ENCODE results near the gene PSTPIP2.
"Not testable (repeated sequence)": the region's sequence is repeated elsewhere in the genome, so short reads cannot be mapped to it uniquely, and the experiment has no call there.

The PSTPIP2 gene

GRCh38 chr18:46071653-46072375, at the start of gene PSTPIP2:
TSS of gene PSTPIP2 (minus strand) at chr18:46072260. CDS start at chr18:46072188, 72 bp downstream.
- peaks cover 50% of the 10 kb centered on the region for H3K4me1 Mint-ChIP-seq

GRCh38 chr18:46113751-46114150, 41.7 kb upstream of the PSTPIP2 start:
- H3K27me3 Mint-ChIP-seq: no peaks in the 10 kb centered on the region
- no peaks in the 10 kb centered on the region for H3K9me3 Mint-ChIP-seq
- ATAC-seq (no peak), DNase-seq (no peak)
- peaks cover 8% of the 10 kb centered on the region for H3K4me1 Mint-ChIP-seq
- H3K4me3 Mint-ChIP-seq: no peak overlapping the region
- no peak overlapping the region for H3K27ac Mint-ChIP-seq

More at GRCh38 chr18:46071653-46072375, at the start of gene PSTPIP2:
- DNase-seq: peak; percentile 72 to 73
- Mint-ChIP-seq H3K9me3 (no peaks in the 10 kb centered on the region), H3K4me3 (peak within 1 kb of the TSS; percentile 83 to 87), H3K27me3 (no peaks in the 10 kb centered on the region), H3K27ac (peak within 1 kb of the TSS; percentile 95 to 96)
- peak; percentile 81 for ATAC-seq

- ATAC-seq (no peak), DNase-seq (no peak)
- H3K27ac Mint-ChIP-seq: no peak overlapping the region
- peaks cover 23% of the 10 kb centered on the region for H3K4me1 Mint-ChIP-seq
- no peak overlapping the region for H3K4me3 Mint-ChIP-seq
- H3K27me3 Mint-ChIP-seq: no peaks in the 10 kb centered on the region
- no peaks in the 10 kb centered on the region for H3K9me3 Mint-ChIP-seq
Measured at GRCh38 chr18:46110406-46110805, 38.3 kb upstream of the PSTPIP2 start.

- Mint-ChIP-seq H3K9me3 (no peaks in the 10 kb centered on the region), H3K4me3 (no peak overlapping the region), H3K27ac (no peak overlapping the region), H3K4me1 (peaks cover 28% of the 10 kb centered on the region), H3K27me3 (no peaks in the 10 kb centered on the region)
- no peak for ATAC-seq
- DNase-seq: no peak
Measured at GRCh38 chr18:46109386-46109785, 37.3 kb upstream of the PSTPIP2 start.

- Mint-ChIP-seq H3K4me3 (peak within 1 kb of the TSS; percentile 96 to 99), H3K9me3 (no peaks in the 10 kb centered on the region), H3K27me3 (no peaks in the 10 kb centered on the region), H3K27ac (peak within 1 kb of the TSS; percentile 97 to 98), H3K4me1 (peaks cover 38% of the 10 kb centered on the region)
- peak; percentile 45 to 61 for DNase-seq
- ATAC-seq: peak; percentile 84
Measured at GRCh38 chr18:46104128-46104911, 32.3 kb upstream of the PSTPIP2 start, which contains the start of gene HAUS1. TSS of gene HAUS1 (plus strand) at chr18:46104385. CDS start at chr18:46104412, 27 bp downstream.

GRCh38 chr18:46099463-46099862, 27.4 kb upstream of the PSTPIP2 start:
- peaks cover 31% of the 10 kb centered on the region for H3K4me1 Mint-ChIP-seq
- H3K27me3 Mint-ChIP-seq: no peaks in the 10 kb centered on the region
- no peaks in the 10 kb centered on the region for H3K9me3 Mint-ChIP-seq
- H3K4me3 Mint-ChIP-seq: no peak overlapping the region
- no peak for DNase-seq
- no peak overlapping the region for H3K27ac Mint-ChIP-seq
- ATAC-seq: no peak

- no peak for DNase-seq
- H3K27ac Mint-ChIP-seq: peak overlapping the region; percentile 99 to 100
- H3K4me1 Mint-ChIP-seq: peaks cover 33% of the 10 kb centered on the region
- ATAC-seq: no peak
- peak overlapping the region; percentile 92 to 97 for H3K4me3 Mint-ChIP-seq
- H3K27me3 Mint-ChIP-seq: no peaks in the 10 kb centered on the region
- H3K9me3 Mint-ChIP-seq: no peaks in the 10 kb centered on the region
Measured at GRCh38 chr18:46098616-46098933, 26.5 kb upstream of the PSTPIP2 start.

- peak; percentile 95 for ATAC-seq
Measured at GRCh38 chr18:46097801-46098615, 25.9 kb upstream of the PSTPIP2 start, which contains the start of gene ATP5F1A. TSS of gene ATP5F1A (minus strand) at chr18:46098296. CDS start at chr18:46098231, 65 bp downstream.

GRCh38 chr18:46097431-46097800, 25.4 kb upstream of the PSTPIP2 start:
- H3K4me3 Mint-ChIP-seq: peak overlapping the region; percentile 92 to 97
- no peaks in the 10 kb centered on the region for H3K9me3 Mint-ChIP-seq
- no peaks in the 10 kb centered on the region for H3K27me3 Mint-ChIP-seq
- DNase-seq (no peak), ATAC-seq (peak; percentile 12)
- peaks cover 26% of the 10 kb centered on the region for H3K4me1 Mint-ChIP-seq
- peak overlapping the region; percentile 99 to 100 for H3K27ac Mint-ChIP-seq

More at GRCh38 chr18:46097801-46098615, 25.9 kb upstream of the PSTPIP2 start, which contains the start of gene ATP5F1A:
- peak within 1 kb of the TSS; percentile 92 to 97 for H3K4me3 Mint-ChIP-seq
- no peaks in the 10 kb centered on the region for H3K9me3 Mint-ChIP-seq
- no peaks in the 10 kb centered on the region for H3K27me3 Mint-ChIP-seq
- peaks cover 27% of the 10 kb centered on the region for H3K4me1 Mint-ChIP-seq
- DNase-seq: peak; percentile 83 to 85
- peak within 1 kb of the TSS; percentile 99 to 100 for H3K27ac Mint-ChIP-seq

- Mint-ChIP-seq H3K4me1 (peaks cover 26% of the 10 kb centered on the region), H3K9me3 (no peaks in the 10 kb centered on the region), H3K27ac (peak overlapping the region; percentile 99 to 100), H3K27me3 (no peaks in the 10 kb centered on the region), H3K4me3 (peak overlapping the region; percentile 92 to 97)
- DNase-seq: no peak
- ATAC-seq: no peak
Measured at GRCh38 chr18:46096651-46097300, 24.7 kb upstream of the PSTPIP2 start.

GRCh38 chr18:46095532-46095931, 23.5 kb upstream of the PSTPIP2 start:
- no peaks in the 10 kb centered on the region for H3K9me3 Mint-ChIP-seq
- H3K27me3 Mint-ChIP-seq: no peaks in the 10 kb centered on the region
- peak overlapping the region; percentile 69 to 92 for H3K4me3 Mint-ChIP-seq
- peaks cover 32% of the 10 kb centered on the region for H3K4me1 Mint-ChIP-seq
- ATAC-seq: no peak
- DNase-seq: no peak
- H3K27ac Mint-ChIP-seq: peak overlapping the region; percentile 13 to 78

- Mint-ChIP-seq H3K27ac (peak overlapping the region in 1 of 2 donors; percentile 56), H3K4me1 (peaks cover 17% of the 10 kb centered on the region)
- not testable (repeated sequence) for H3K27me3 Mint-ChIP-seq, ATAC-seq, DNase-seq, H3K4me3 Mint-ChIP-seq, H3K9me3 Mint-ChIP-seq
Measured at GRCh38 chr18:46088501-46088900, 16.4 kb upstream of the PSTPIP2 start.

GRCh38 chr18:46084431-46084830, 12.4 kb upstream of the PSTPIP2 start:
- peak overlapping the region in 1 of 2 donors; percentile 34 for H3K27ac Mint-ChIP-seq
- ATAC-seq: no peak
- no peaks in the 10 kb centered on the region for H3K27me3 Mint-ChIP-seq
- H3K4me1 Mint-ChIP-seq: peaks cover 10% of the 10 kb centered on the region
- DNase-seq: no peak
- H3K9me3 Mint-ChIP-seq: no peaks in the 10 kb centered on the region
- H3K4me3 Mint-ChIP-seq: no peak overlapping the region

GRCh38 chr18:46080156-46080555, 8.1 kb upstream of the PSTPIP2 start:
- Mint-ChIP-seq H3K27ac (peak overlapping the region in 1 of 2 donors; percentile 21), H3K27me3 (no peaks in the 10 kb centered on the region), H3K9me3 (no peaks in the 10 kb centered on the region)

GRCh38 chr18:46079336-46079735, 7.3 kb upstream of the PSTPIP2 start:
- no peaks in the 10 kb centered on the region for H3K4me1 Mint-ChIP-seq
- no peak for ATAC-seq
- no peak overlapping the region for H3K4me3 Mint-ChIP-seq
- no peaks in the 10 kb centered on the region for H3K9me3 Mint-ChIP-seq
- no peak for DNase-seq
- no peak overlapping the region for H3K27ac Mint-ChIP-seq
- no peaks in the 10 kb centered on the region for H3K27me3 Mint-ChIP-seq

More at GRCh38 chr18:46080156-46080555, 8.1 kb upstream of the PSTPIP2 start:
- DNase-seq (no peak), ATAC-seq (no peak)
- H3K4me1 Mint-ChIP-seq: no peaks in the 10 kb centered on the region
- no peak overlapping the region for H3K4me3 Mint-ChIP-seq

Measured in stimulated activated naive CD8-positive, alpha-beta T cell treated with anti-CD3 and anti-CD28 coated beads, Interleukin-15, amount 100 ng/mL, for 72 hours (primary cell).